ENCODE measurements around the gene WDR7. TPM values are rescaled to one million over a fixed set of nuclear protein-coding genes. Genes with fewer than 3 reads are reported as not detected.
A peak's percentile ranks its signal among the peaks of the same experiment; 100 is the strongest.

The WDR7 gene
- total RNA-seq, 2 experiments from 2014 or later, result 16.0 to 19.0 TPM

GRCh38 chr18:57050310-57050949 is 399.3 kb downstream of the WDR7 start:
- ChIA-PET CTCF (no interaction called here), POLR2A (no interaction called here)
- DNase-seq, result no peak

GRCh38 chr18:57051021-57051656 is 400.0 kb downstream of the WDR7 start:
- no peaks in the 10 kb centered on the region for H3K9me3 Mint-ChIP-seq
- no peaks in the 10 kb centered on the region for H3K36me3 Mint-ChIP-seq (ENCODE audit: low read depth)
- H3K27ac Mint-ChIP-seq, result no peak overlapping the region
- intact Hi-C loops (cut with micrococcal nuclease), result no loop called here
- no peak for DNase-seq
- TF ChIP-seq CTCF (IDR thresholded peaks at IDR 0.05), result no peak
- no peak for ATAC-seq
- no peaks in the 10 kb centered on the region for H3K4me1 Mint-ChIP-seq (ENCODE audit: low read depth)
- ChIA-PET POLR2A (no interaction called here), CTCF (no interaction called here)
- no peaks in the 10 kb centered on the region for H3K27me3 Mint-ChIP-seq
- H3K4me3 Mint-ChIP-seq, result no peak overlapping the region

More at GRCh38 chr18:57050310-57050949, 399.3 kb downstream of the WDR7 start:
- no peak overlapping the region for H3K27ac Mint-ChIP-seq
- no peak overlapping the region for H3K4me3 Mint-ChIP-seq
- TF ChIP-seq CTCF (IDR thresholded peaks at IDR 0.05), result no peak
- H3K9me3 Mint-ChIP-seq, result peaks cover 2% of the 10 kb centered on the region
- intact Hi-C loops (cut with micrococcal nuclease), result no loop called here
- peaks cover 1% of the 10 kb centered on the region for H3K36me3 Mint-ChIP-seq (ENCODE audit: low read depth)
- no peaks in the 10 kb centered on the region for H3K27me3 Mint-ChIP-seq
- H3K4me1 Mint-ChIP-seq (ENCODE audit: low read depth), result no peaks in the 10 kb centered on the region
- no peak for ATAC-seq

- ChIA-PET CTCF (no interaction called here), POLR2A (no interaction called here)
- Mint-ChIP-seq H3K27me3 (peaks cover 1% of the 10 kb centered on the region), H3K4me1 (ENCODE audit: low read depth) (no peaks in the 10 kb centered on the region), H3K9me3 (no peaks in the 10 kb centered on the region), H3K4me3 (no peak overlapping the region), H3K27ac (no peak overlapping the region), H3K36me3 (ENCODE audit: low read depth) (no peaks in the 10 kb centered on the region)
- no peak for TF ChIP-seq CTCF (IDR thresholded peaks at IDR 0.05)
- ATAC-seq (no peak), DNase-seq (no peak)
- intact Hi-C loops (cut with micrococcal nuclease), result no loop called here
Measured at GRCh38 chr18:57051657-57052044, 400.5 kb downstream of the WDR7 start.

GRCh38 chr18:57052173-57052572 is 401.0 kb downstream of the WDR7 start:
- POLR2A ChIA-PET, result no interaction called here
- no peaks in the 10 kb centered on the region for H3K4me1 Mint-ChIP-seq (ENCODE audit: low read depth)
- no peak for ATAC-seq
- no peaks in the 10 kb centered on the region for H3K36me3 Mint-ChIP-seq (ENCODE audit: low read depth)
- peaks cover 3% of the 10 kb centered on the region for H3K27me3 Mint-ChIP-seq
- intact Hi-C loops (cut with micrococcal nuclease), result no loop called here
- no peak for TF ChIP-seq CTCF (IDR thresholded peaks at IDR 0.05)
- peak; percentile 12 for DNase-seq
- CTCF ChIA-PET, result no interaction called here
- H3K9me3 Mint-ChIP-seq, result no peaks in the 10 kb centered on the region
- no peak overlapping the region for H3K27ac Mint-ChIP-seq
- no peak overlapping the region for H3K4me3 Mint-ChIP-seq

GRCh38 chr18:57052759-57053158 is 401.6 kb downstream of the WDR7 start:
- H3K36me3 Mint-ChIP-seq (ENCODE audit: low read depth), result no peaks in the 10 kb centered on the region
- H3K9me3 Mint-ChIP-seq, result no peaks in the 10 kb centered on the region
- no peak for TF ChIP-seq CTCF (IDR thresholded peaks at IDR 0.05)
- no peak overlapping the region for H3K4me3 Mint-ChIP-seq
- H3K4me1 Mint-ChIP-seq (ENCODE audit: low read depth), result peaks cover 2% of the 10 kb centered on the region
- POLR2A ChIA-PET, result no interaction called here
- ATAC-seq (no peak), DNase-seq (no peak)
- H3K27me3 Mint-ChIP-seq, result peaks cover 5% of the 10 kb centered on the region
- CTCF ChIA-PET, result no interaction called here
- intact Hi-C loops (cut with micrococcal nuclease), result no loop called here
- no peak overlapping the region for H3K27ac Mint-ChIP-seq

Data from activated CD8-positive, alpha-beta T cell treated with anti-CD3 and anti-CD28 coated beads for 36 hours (primary cell).